Measurements from ENCODE around the gene BBX.

The BBX gene

DNA sequence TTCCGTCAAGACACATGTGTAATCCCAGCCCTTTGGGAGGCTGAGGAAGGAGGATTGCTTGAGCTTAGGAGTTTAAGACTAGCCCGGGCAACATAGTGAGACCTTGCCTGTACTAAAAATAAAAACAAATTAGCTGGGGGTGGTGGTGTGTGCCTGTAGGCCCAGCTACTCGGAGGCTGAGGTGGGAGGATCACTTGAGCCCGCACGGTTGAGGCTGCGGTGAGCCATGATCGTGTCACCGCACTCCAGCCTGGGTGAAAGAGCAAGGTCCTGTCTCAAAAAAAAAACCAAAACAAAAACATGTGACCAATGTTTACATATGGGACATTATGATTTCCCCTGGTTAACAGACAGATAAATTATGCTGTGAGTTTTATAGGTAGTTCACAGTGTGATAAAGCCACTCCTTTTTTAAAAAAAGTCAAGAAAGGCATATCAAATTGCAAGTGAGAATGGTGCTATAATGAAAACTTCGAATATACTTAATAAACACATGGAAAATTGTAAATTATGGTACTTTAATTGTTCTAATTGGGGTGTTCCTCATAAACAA lies 9.2 kb downstream of the BBX start:
- POLR2A ChIA-PET (ENCODE audit: low non-redundant PET): no interaction called here
- DNase-seq (ENCODE audit: low spot score): no peak
- CTCF ChIA-PET: interaction anchor here (1.0 to 1.1 kb wide), 2 partner anchors 20 to 260 kb away, joined by 3 read pairs; no protein-coding TSS in a partner anchor
- TF ChIP-seq CTCF (conservative IDR thresholded peaks at IDR 0.05; ENCODE audit: low read depth): no peak
- H3K27ac ChIP-seq: no peak overlapping the region

- no peak for DNase-seq (ENCODE audit: low spot score)
- ChIA-PET CTCF (interaction anchor here (0.6 kb wide), 1 partner anchor 36 kb away, joined by 4 read pairs; no protein-coding TSS in a partner anchor), POLR2A (ENCODE audit: low non-redundant PET) (no interaction called here)
- H3K27ac ChIP-seq: no peak overlapping the region
- no peak for TF ChIP-seq CTCF (conservative IDR thresholded peaks at IDR 0.05; ENCODE audit: low read depth)
Measured at GRCh38 chr3:107540857-107541256, 18.1 kb downstream of the BBX start.

GRCh38 chr3:107542665-107543064 lies 19.9 kb downstream of the BBX start:
- no peak for TF ChIP-seq CTCF (conservative IDR thresholded peaks at IDR 0.05; ENCODE audit: low read depth)
- no peak overlapping the region for H3K27ac ChIP-seq
- POLR2A ChIA-PET (ENCODE audit: low non-redundant PET): no interaction called here
- CTCF ChIA-PET: interaction anchor here (0.6 kb wide), 1 partner anchor 8 kb away, joined by 7 read pairs; no protein-coding TSS in a partner anchor
- no peak for DNase-seq (ENCODE audit: low spot score)

DNA sequence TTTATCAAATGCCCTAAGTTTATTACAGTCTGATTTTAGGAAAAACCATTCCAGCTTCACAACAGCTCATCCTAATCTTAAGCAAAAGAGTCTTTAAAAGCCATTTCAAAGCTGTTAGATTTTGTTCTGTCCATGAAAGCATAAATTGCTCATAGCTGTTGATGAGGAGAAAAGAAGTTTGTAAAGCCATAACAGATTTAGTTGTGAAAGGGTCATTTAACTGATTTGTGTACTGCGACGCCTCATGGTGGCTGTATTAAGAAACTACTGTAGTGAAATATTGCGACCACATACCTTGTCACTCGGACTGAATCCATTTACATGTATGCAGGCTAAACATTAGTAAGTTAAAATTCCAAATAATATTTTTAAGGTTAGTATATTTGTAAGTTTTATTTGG lies 20.9 kb downstream of the BBX start:
- ChIA-PET POLR2A (ENCODE audit: low non-redundant PET) (no interaction called here), CTCF (interaction anchor here (0.6 kb wide), 1 partner anchor 389 kb away, joined by 3 read pairs; no protein-coding TSS in a partner anchor)

GRCh38 chr3:107545680-107546120 lies 22.9 kb downstream of the BBX start:
- no peak for DNase-seq (ENCODE audit: low spot score)
- CTCF ChIA-PET: interaction anchor here (0.6 kb wide), 1 partner anchor 55 kb away, joined by 3 read pairs; no protein-coding TSS in a partner anchor
- no peak for TF ChIP-seq CTCF (conservative IDR thresholded peaks at IDR 0.05; ENCODE audit: low read depth)

More for the DNA sequence above, 20.9 kb downstream of the BBX start:
- no peak; the same call in 1 of the 2 replicates for TF ChIP-seq CTCF (conservative IDR thresholded peaks at IDR 0.05; ENCODE audit: low read depth)
- DNase-seq (ENCODE audit: low spot score): no peak
- no peak overlapping the region for H3K27ac ChIP-seq

GRCh38 chr3:107548601-107549000 lies 25.8 kb downstream of the BBX start:
- CTCF ChIA-PET: no interaction called here
- H3K27ac ChIP-seq: no peak overlapping the region
- no peak for DNase-seq (ENCODE audit: low spot score)
- POLR2A ChIA-PET (ENCODE audit: low non-redundant PET): no interaction called here
- TF ChIP-seq CTCF (conservative IDR thresholded peaks at IDR 0.05; ENCODE audit: low read depth): no peak

More at GRCh38 chr3:107545680-107546120, 22.9 kb downstream of the BBX start:
- H3K27ac ChIP-seq: no peak overlapping the region
- POLR2A ChIA-PET (ENCODE audit: low non-redundant PET): no interaction called here

Measured in RWPE1 (cell line).